Retinal pigment epithelial cell (primary cell): Measurements from ENCODE around the gene MPDZ.
A peak's percentile ranks its signal among the peaks of the same experiment; 100 is the strongest.

Experiments used
- DNase-seq: peaks from one replicate; pipeline ENCODE4 v3.0.0-alpha.2; 2010; ENCODE audit warnings: low read depth
- H3K4me3 ChIP-seq: 2 replicates; pipeline ENCODE4 v1.5.1; 2011; ENCODE audit warnings: mild to moderate bottlenecking, low read length, control low read depth, moderate library complexity
- CTCF ChIP-seq: conservative IDR thresholded peaks from 2 replicates; pipeline ENCODE4 v1.5.1; 2011; ENCODE audit warnings: low read depth, low read length, control low read depth, inconsistent platforms

Gene MPDZ

GRCh38 chr9:13215791-13216554, 63.5 kb downstream of the MPDZ start:
- DNase-seq = no peak
- TF ChIP-seq CTCF = no peak
- H3K4me3 ChIP-seq = no peak overlapping the region

- no peak for TF ChIP-seq CTCF
- no peak for DNase-seq
- H3K4me3 ChIP-seq = no peak overlapping the region
Observed at GRCh38 chr9:13213998-13214397, 65.5 kb downstream of the MPDZ start.

GRCh38 chr9:13213337-13213736, 66.2 kb downstream of the MPDZ start:
- no peak for DNase-seq
- TF ChIP-seq CTCF = peak; percentile 19
- H3K4me3 ChIP-seq = no peak overlapping the region

GRCh38 chr9:13210306-13210705, 69.2 kb downstream of the MPDZ start:
- no peak for DNase-seq
- H3K4me3 ChIP-seq = no peak overlapping the region
- no peak for TF ChIP-seq CTCF

GRCh38 chr9:13209498-13209897, 70.0 kb downstream of the MPDZ start:
- no peak overlapping the region for H3K4me3 ChIP-seq
- TF ChIP-seq CTCF = no peak
- DNase-seq = no peak

- TF ChIP-seq CTCF = no peak
- DNase-seq = no peak
- H3K4me3 ChIP-seq = no peak overlapping the region
Observed at GRCh38 chr9:13205824-13206223, 73.7 kb downstream of the MPDZ start.

- TF ChIP-seq CTCF = no peak
- no peak for DNase-seq
- no peak overlapping the region for H3K4me3 ChIP-seq
Observed at GRCh38 chr9:13190040-13190439, 89.5 kb downstream of the MPDZ start.
